Neural cell (in vitro differentiated cells): ENCODE data around the gene RANBP3.

Source experiments
- EP300 ChIP-seq: fragments of 450-650 bp; conservative IDR thresholded peaks from 2 replicates; pipeline ENCODE4 v1.6.1; 2014; ENCODE audit warnings: antibody characterized with exemption, mild to moderate bottlenecking, moderate library complexity; ENCODE audit not compliant: poor library complexity, severe bottlenecking
- EZH2 ChIP-seq: fragments of 200-600, 300-800 bp; shearing (Covaris generic), sonication (generic); IDR thresholded peaks from 2 replicates; pipeline ENCODE4 v1.6.1; 2014; ENCODE audit warnings: antibody characterized with exemption, low read length, borderline replicate concordance, mild to moderate bottlenecking; ENCODE audit not compliant: insufficient read depth, poor library complexity, severe bottlenecking
- MXI1 ChIP-seq: fragments of 450-650 bp; conservative IDR thresholded peaks from 2 replicates; pipeline ENCODE4 v1.6.1; 2014; ENCODE audit warnings: antibody characterized with exemption, mild to moderate bottlenecking; ENCODE audit not compliant: poor library complexity, severe bottlenecking
- POLR2AphosphoS5 ChIP-seq: IDR thresholded peaks from 2 replicates; pipeline ENCODE4 v1.6.1; 2012
- RAD21 ChIP-seq: fragments of 450-650 bp; conservative IDR thresholded peaks from 2 replicates; pipeline ENCODE4 v1.6.1; 2014; ENCODE audit warnings: antibody characterized with exemption, mild to moderate bottlenecking, moderate library complexity
- REST ChIP-seq: IDR thresholded peaks from 2 replicates; pipeline ENCODE4 v1.6.1; 2012; ENCODE audit warnings: borderline replicate concordance
- TF ChIP-seq, protein P1 (sequence below): fragments of 450-650 bp; IDR thresholded peaks from 2 replicates; pipeline ENCODE4 v1.5.1; 2014; ENCODE audit warnings: antibody characterized with exemption, mild to moderate bottlenecking, moderate library complexity; ENCODE audit not compliant: poor library complexity, severe bottlenecking

DNA sequence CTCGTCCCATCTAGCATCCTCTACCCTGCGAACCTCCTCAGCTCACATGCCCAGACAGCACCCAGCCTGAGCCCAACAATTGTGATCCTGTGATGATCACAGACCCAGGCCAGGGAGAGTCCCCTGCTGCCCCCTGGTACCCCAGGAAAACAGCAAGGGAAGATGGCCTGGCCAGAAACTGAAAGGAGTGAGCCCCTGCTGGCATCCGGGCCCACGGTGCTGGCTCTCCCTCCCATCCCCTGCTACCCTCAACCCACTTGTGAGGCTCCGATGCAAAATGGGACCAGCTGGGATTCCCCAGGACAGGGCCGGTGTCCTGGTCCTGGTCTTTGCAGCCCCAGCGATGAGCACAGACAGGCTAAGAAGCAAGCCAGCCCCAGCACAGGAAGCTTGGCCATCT is 14.1 kb downstream of the RANBP3 start:
- TF ChIP-seq, protein P1, sequence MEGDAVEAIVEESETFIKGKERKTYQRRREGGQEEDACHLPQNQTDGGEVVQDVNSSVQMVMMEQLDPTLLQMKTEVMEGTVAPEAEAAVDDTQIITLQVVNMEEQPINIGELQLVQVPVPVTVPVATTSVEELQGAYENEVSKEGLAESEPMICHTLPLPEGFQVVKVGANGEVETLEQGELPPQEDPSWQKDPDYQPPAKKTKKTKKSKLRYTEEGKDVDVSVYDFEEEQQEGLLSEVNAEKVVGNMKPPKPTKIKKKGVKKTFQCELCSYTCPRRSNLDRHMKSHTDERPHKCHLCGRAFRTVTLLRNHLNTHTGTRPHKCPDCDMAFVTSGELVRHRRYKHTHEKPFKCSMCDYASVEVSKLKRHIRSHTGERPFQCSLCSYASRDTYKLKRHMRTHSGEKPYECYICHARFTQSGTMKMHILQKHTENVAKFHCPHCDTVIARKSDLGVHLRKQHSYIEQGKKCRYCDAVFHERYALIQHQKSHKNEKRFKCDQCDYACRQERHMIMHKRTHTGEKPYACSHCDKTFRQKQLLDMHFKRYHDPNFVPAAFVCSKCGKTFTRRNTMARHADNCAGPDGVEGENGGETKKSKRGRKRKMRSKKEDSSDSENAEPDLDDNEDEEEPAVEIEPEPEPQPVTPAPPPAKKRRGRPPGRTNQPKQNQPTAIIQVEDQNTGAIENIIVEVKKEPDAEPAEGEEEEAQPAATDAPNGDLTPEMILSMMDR: no peak
- no peak for TF ChIP-seq POLR2AphosphoS5
- no peak for TF ChIP-seq RAD21
- TF ChIP-seq REST: no peak
- no peak for TF ChIP-seq EZH2
- no peak for TF ChIP-seq EP300
- no peak for TF ChIP-seq MXI1
